Ovary (tissue), 3 donors: ENCODE measurements around the gene TNFRSF1A.

Source experiments
- CTCF ChIP-seq, 3 donors: fragments of 450-650 bp in 2 of 3; fragments of 200-600 bp in 1 of 3; IDR thresholded peaks; one replicate each; pipeline versions ENCODE4 v1.5.1 to v1.8.0; 2016 to 2022; ENCODE audit warnings: antibody characterized with exemption in 3 of 3, mild to moderate bottlenecking in 1 of 3
- POLR2A ChIP-seq: fragments of 450-650 bp; IDR thresholded peaks from one replicate; pipeline ENCODE4 v1.6.1; 2017; ENCODE audit warnings: antibody characterized with exemption, mild to moderate bottlenecking, moderate library complexity
- donor health status: DM: no; HTN: no; CAD: no.

GRCh38 chr12:6374786-6375160 is 32.9 kb upstream of the TNFRSF1A start:
- TF ChIP-seq CTCF (IDR thresholded peaks at IDR 0.05) (no peak), POLR2A (no peak)
